Astrocyte of the hippocampus (primary cell): Measurements from ENCODE around the gene UTF1.
"Not testable (repeated sequence)": the region's sequence is repeated elsewhere in the genome, so short reads cannot be mapped to it uniquely, and the experiment has no call there.

Experiments used
- DNase-seq: peaks from one replicate; pipeline ENCODE4 v3.0.0; 2011; ENCODE audit warnings: low read depth, low spot score

UTF1 gene

GRCh38 chr10:133265052-133265451, 35.0 kb downstream of the UTF1 start:
- not testable (repeated sequence) for DNase-seq

- DNase-seq: no peak
Observed at GRCh38 chr10:133266056-133266795, 36.2 kb downstream of the UTF1 start.

- DNase-seq: no peak
Observed at GRCh38 chr10:133267293-133267692, 37.3 kb downstream of the UTF1 start.

DNA sequence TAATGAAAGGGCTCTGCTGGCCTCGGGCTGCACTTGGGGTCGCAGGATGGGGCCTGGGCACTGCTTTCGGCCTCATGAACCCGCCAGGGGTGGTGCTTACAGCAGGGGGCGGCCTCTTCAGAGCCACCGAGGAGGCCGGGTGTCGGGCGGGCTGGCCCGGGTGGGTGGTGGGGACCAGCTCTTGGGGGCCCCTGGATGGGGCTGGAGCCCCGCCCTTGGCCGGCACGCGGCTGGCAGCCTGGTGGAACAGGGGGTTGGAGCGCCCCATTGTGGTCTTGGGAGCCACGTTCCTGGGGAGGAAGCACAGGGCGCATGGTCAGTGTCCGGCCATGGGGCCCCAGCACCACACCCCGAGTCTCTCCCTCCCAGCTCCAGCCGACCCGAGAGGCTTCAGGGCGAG, 37.8 kb downstream of the UTF1 start:
- no peak for DNase-seq

DNA sequence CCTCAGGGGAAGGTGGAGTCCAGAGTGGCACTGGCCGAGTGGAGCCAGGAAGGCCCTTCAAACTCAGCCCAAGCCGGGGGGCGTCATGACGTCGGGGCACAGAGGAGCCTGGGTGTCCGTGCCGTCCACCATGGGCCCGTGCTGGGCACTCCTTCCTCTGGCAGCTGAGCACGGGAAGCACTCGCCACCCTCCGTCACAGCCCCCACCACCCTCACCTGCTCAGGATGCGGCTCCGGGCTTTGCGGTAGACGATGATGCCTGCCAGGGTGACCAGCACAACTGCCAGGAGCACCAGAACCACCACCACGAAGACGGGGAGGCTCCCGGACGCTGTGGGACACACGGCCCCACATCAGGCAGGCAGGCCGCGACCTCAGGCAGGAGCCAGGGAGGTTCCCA, 38.5 kb downstream of the UTF1 start:
- DNase-seq: no peak

- no peak for DNase-seq
Observed at GRCh38 chr10:133269367-133269766, 39.4 kb downstream of the UTF1 start.

DNA sequence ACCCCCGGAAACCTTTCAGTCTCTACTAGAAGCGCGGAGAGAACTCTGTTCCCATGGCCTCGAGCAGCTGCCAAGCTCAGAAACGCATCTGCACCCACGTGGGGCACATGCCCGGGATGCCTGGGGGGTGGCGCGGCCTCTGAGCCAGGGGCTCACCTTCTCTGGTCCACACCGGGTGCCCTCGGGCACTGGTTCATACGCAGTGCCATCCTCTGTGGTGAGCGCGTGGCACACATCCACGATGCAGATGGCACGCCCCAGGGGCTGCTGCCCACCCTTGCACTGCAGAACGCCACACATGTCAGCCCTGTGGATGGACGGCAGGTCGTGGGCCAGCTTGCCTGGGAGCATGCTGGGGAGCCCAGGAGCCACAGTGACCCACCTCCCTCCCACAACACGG, 40.2 kb downstream of the UTF1 start:
- no peak for DNase-seq

DNA sequence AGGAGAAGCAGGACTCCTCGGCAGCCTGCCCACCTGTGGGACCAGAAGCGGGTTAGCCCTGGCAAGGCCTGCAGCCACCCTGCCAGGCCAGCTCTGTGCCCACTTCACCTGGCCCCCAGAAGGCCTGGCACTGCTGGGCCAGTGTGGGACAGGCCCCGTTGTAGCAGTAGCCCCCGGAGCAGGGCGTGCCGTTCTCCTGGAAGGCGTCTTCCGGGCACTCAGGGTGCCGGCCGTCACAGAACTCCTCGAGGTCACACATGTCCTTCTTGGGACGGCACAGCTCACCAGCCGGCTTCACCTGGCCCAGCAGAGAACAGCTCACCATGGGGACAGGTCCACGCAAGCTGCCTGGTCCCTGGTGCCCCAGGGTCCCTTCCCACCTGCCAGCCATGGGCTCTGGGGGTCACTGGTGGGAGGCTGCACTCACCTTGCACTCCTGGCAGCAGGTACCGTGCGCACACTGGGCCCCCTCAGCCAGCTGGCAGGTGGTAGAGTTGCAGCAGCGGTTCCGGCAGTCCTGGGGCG, 40.8 kb downstream of the UTF1 start:
- no peak for DNase-seq

- no peak for DNase-seq
Observed at GRCh38 chr10:133271521-133272300, 41.7 kb downstream of the UTF1 start.

DNA sequence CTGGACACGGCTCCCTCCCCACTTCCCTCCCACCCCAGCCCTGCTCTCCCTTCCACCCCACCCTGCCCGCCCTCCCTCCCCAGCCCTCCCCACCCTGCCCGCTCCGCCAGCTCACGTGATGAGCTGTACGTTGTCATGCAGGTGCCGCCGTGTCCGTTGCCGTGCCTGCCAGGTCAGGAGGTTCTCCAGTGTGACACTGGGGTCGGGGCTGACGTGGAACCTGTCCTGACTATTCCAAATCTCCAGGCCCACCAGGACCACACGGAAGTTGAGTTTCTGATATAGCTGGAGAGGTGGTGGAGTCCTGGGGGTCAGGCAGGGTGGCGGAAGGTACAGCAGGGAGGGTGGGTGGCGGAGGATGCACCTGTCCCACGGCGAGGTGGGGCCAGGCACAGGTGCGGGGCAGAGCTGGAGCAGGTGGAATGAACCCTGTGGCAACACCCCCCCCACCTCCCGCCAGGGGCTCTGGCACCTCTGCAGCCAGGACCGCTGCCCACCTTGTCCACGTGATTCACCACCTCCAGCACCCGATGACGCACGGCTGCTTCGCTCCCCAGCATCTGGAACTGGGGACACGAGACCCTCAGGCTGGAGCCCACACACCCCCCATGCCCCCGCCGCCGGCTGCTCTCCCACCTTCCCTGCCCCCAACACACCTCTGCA, 42.4 kb downstream of the UTF1 start:
- DNase-seq: no peak

DNA sequence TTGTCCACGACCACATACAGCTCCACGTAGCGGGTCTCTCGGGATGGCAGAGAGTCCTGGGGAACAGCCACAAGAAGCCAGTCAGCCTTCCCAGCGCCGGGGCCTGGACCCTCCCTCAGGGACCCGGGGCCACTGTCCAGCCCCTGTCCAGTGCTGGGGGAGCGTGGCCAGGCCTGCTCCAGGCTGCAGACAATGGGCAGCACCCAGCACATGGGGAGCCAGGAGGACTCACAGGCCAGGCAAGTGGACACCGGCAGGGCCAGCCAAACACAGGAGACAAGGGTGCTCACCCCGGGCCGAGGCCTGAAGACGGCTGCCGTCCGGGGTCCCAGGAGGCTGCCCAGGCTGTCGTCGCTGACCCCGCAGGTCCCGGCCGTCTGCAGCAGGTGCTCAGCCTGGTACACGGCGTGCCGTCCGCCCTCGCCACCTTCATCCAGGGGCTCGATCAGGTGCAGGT, 43.0 kb downstream of the UTF1 start:
- DNase-seq: no peak

GRCh38 chr10:133273534-133274143, 43.6 kb downstream of the UTF1 start:
- DNase-seq: no peak

DNA sequence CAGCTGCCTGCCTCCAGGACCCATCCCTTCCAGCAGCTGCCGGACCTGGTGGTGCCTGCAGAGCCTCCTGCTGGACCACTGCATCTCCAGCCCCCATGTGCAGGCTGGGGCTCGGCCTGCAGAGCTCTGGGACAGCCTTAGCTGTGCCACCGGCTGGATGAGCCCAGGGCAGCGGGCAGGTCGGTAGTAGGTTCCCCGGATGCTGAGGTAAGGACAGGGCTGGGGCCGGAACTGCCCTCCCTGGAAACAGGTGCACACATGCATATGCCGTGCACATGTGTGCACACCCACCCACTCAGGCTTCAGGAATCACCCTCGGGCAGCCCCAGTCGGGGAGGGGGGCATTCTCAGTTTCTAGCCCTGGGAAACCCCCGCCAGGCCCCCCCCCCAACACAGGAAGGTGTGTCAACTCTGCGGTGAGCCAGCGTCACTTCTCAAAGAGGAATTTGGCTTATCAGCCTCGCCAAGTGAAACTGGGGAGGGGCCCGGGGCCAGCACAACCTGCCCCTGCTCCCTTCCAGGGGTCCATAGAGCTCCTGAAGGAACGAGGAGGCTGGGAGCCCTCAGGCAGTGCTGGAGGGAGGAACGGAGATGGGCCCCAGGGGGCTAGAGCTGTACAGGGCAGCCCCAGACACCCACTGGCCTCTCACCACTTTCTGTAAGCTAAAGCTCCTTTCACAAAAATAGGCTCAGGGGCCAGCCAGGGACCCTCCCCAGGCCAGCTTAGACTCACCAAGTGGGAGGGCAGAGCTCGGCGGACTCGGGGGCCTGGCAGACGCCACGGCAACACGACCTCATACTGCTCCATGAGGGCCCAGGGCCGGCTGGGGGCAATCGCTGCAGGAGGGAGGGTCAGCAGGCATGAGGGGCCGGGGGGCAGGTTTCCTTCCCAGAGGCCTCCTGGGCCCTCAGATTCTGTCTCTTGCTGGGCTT, 45.0 kb downstream of the UTF1 start:
- DNase-seq: no peak

- DNase-seq: no peak
Observed at GRCh38 chr10:133275684-133276092, 45.7 kb downstream of the UTF1 start.

GRCh38 chr10:133276100-133276434, 46.0 kb downstream of the UTF1 start:
- DNase-seq: no peak

- peak; percentile 41 for DNase-seq
Observed at GRCh38 chr10:133276435-133277201, 46.6 kb downstream of the UTF1 start, which contains the start of gene ADAM8. ADAM8 (minus strand) TSS chr10:133276868; CDS start chr10:133276817, 51 bp downstream.

DNA sequence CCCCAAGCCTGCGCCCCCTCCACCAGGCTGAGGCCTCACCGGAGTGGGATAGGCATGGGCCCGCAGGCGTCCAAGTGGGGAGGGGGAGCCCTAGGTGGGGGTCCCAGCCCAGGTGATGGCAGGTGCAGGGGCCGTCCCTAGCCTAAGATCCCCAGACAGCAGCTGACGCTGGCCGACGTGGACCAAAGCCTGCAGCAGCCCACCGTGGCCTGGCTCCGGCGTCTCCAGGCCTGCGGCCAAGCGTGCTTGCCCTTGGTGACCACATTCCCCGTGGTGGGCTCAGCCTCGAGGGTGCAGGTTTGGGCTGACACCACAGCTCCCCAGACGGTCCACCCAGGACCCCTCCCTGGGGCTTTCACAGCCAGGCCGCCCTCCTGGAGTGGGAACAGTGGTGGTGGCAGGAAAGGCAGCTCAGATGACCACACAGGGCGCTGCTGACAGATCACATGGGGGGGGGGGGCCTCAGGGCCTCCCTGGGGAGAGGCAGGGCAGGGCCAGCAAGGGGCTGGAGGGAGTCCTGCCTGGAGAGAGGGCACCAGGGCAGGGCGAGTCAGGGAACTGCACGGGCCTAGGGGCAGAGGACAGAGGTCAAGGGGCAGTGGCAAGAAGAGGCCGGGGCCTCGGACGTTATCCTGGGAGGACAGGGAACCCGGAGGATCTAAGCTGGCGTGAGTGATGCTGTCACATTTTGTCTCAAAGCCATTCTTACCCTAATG, 47.4 kb downstream of the UTF1 start:
- DNase-seq: no peak

DNA sequence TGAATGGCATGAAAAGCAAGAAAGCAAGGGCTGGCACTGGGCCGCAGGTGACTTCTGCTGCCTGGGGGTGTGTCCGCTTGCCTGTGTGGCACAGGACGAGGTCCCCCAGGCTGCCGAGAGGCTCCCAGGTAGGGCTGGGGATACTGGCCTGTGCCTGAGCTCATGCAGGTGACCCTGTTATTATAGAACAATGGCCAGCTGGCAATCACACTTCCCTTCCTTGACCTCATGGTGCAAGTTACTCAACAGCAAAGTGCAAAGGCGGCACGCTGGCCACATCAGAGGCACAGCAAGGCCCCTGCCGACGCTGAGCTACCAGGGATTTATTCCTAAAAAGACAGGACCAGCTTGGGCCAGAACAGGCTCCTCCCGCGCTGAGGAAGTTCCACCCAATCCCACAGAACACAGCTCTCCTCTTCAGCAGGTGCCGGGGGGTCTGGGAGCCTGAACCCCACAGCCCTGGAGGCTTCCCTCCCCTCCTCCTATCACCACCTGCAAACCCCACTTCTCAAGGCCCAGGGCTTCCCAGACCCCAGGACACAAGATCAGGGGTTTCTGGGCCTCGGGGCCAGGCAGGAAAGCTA, 48.1 kb downstream of the UTF1 start:
- DNase-seq: no peak
